Tibial nerve (tissue), 4 donors: ENCODE results near the gene BFAR.

Source experiments
- EP300 ChIP-seq, 2 donors: sonication (generic); formaldehyde crosslinking; IDR thresholded peaks; one replicate each; pipeline ENCODE4 v1.6.1; 2017; ENCODE audit warnings: antibody characterized with exemption in 2 of 2, mild to moderate bottlenecking in 1 of 2
- TF ChIP-seq, protein P1 (sequence below), 5 experiments: fragments of 200-600 bp in 3 of 5; fragments of 450-650 bp in 2 of 5; sonication (generic) in 3 of 5; IDR thresholded peaks; one replicate each; pipeline ENCODE4 v1.5.1; 2016 to 2019; ENCODE audit warnings: antibody characterized with exemption in 5 of 5, mild to moderate bottlenecking in 3 of 5, moderate library complexity in 2 of 5

DNA sequence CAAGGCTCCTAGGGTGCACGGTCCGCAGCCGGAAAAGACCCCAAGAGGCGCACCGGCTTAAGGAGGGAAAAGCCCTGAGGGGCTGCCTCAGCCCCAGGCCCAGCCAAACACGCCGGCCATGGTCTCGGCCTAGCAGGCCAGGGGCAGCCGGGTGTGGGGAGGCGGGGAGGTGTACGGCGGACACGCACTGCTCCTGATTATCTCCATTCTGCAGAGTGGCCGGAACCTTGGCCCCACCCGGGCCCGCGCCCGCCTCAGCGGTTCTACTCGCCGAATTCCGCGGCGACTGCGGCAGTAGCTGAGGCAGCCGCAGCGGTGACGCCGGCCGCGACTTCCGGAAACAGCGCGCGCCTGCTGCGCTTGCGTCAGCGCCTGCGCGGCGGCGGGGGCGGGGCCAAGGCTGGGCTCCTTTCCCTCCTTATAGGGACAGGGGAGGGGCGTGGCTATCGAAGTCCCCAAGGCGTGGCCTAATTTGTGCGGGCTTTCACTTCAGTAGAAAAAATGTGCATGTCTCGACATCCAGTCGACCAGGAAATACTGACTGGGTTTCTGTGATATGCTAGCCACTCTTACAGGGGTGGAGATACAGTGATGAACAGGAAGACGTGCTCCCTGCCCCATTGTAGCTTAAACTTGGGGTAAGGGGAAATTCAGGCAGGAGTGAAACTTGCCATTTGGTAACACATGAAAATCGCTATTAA, 2.7 kb upstream of the BFAR start, which contains the start of gene PARN:
- TF ChIP-seq, protein P1, sequence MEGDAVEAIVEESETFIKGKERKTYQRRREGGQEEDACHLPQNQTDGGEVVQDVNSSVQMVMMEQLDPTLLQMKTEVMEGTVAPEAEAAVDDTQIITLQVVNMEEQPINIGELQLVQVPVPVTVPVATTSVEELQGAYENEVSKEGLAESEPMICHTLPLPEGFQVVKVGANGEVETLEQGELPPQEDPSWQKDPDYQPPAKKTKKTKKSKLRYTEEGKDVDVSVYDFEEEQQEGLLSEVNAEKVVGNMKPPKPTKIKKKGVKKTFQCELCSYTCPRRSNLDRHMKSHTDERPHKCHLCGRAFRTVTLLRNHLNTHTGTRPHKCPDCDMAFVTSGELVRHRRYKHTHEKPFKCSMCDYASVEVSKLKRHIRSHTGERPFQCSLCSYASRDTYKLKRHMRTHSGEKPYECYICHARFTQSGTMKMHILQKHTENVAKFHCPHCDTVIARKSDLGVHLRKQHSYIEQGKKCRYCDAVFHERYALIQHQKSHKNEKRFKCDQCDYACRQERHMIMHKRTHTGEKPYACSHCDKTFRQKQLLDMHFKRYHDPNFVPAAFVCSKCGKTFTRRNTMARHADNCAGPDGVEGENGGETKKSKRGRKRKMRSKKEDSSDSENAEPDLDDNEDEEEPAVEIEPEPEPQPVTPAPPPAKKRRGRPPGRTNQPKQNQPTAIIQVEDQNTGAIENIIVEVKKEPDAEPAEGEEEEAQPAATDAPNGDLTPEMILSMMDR (IDR thresholded peaks at IDR 0.05) = peak in 1 of 5 experiments; percentile 31
- peak; percentile 70 to 95 for TF ChIP-seq EP300 (IDR thresholded peaks at IDR 0.05)
